ENCODE data around the gene NET1.

The NET1 gene

DNA sequence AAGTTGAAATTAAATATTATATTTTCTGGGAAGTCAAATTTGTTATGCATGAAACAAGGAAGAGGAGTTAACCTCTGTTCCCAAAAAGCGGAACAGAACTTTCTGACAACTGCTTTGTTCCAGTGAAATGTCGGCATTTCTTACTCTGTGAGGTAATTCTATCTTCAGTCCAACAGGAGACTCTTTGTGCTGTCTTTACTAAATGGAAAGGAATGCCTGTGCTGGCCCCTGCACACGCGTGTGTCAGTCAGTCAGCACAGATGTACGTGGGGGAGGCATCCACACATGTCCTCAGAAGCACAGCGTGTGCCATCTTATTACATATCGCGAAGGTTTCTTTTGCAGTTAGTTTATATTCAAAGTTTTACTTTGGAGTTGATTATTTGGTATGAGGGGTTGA, 37.5 kb downstream of the NET1 start:
- Histone ChIP-seq H3K9me3 (ENCODE audit: control insufficient read depth, low read length) (no peaks in the 10 kb centered on the region), H3K4me3 (ENCODE audit: low read depth, low read length) (no peak overlapping the region), H3K4me2 (ENCODE audit: low read length) (no peak overlapping the region), H3K4me1 (no peaks in the 10 kb centered on the region), H3K9ac (no peak overlapping the region), H3K27me3 (ENCODE audit: control insufficient read depth, insufficient read depth, low read length) (no peaks in the 10 kb centered on the region), H2AFZ (no peak overlapping the region), H3K79me2 (no peaks in the 10 kb centered on the region), H3K36me3 (ENCODE audit: control insufficient read depth, insufficient read depth, low read length) (no peaks in the 10 kb centered on the region), H3K27ac (no peak overlapping the region)
- TF ChIP-seq, protein P1, sequence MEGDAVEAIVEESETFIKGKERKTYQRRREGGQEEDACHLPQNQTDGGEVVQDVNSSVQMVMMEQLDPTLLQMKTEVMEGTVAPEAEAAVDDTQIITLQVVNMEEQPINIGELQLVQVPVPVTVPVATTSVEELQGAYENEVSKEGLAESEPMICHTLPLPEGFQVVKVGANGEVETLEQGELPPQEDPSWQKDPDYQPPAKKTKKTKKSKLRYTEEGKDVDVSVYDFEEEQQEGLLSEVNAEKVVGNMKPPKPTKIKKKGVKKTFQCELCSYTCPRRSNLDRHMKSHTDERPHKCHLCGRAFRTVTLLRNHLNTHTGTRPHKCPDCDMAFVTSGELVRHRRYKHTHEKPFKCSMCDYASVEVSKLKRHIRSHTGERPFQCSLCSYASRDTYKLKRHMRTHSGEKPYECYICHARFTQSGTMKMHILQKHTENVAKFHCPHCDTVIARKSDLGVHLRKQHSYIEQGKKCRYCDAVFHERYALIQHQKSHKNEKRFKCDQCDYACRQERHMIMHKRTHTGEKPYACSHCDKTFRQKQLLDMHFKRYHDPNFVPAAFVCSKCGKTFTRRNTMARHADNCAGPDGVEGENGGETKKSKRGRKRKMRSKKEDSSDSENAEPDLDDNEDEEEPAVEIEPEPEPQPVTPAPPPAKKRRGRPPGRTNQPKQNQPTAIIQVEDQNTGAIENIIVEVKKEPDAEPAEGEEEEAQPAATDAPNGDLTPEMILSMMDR (IDR thresholded peaks at IDR 0.05), result no peak

DNA sequence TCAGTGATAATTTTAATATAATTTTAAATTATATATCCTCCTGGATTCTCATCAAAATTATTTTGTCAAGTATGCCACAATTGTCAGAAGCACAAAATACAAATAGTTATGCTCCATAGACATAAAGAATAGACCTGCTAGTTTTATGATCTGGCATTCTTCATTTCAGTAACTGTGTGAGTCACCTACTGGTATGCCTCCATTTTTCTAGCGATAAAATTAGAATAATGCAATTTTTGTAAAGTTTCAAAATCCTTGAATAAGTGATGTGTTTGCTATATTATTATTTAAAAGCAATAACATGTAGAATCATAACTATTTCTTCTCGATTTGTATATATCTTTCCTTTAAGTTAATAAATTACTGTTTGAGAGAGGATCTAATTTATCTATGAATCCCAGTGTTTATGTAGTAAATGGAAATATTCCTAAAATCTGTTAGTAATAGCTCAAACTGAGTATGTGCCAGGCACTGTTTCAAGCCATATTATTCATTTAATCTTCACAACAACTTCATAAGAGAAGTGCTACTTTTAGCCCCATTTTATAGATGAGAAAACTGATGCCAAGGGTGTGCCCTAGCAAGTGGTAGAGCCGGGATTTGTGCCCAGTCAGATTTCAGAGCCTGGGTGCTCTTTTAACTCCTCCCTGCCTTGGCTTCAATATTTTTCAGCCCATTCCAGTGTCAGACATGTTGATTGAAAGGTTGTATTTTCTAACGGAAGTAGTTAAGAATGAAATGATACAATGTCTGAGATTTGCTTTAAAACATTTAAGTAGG, 38.4 kb downstream of the NET1 start:
- Histone ChIP-seq H3K4me1 (no peaks in the 10 kb centered on the region), H3K9ac (no peak overlapping the region), H3K79me2 (no peaks in the 10 kb centered on the region), H3K4me2 (ENCODE audit: low read length) (no peak overlapping the region), H3K9me3 (ENCODE audit: control insufficient read depth, low read length) (no peaks in the 10 kb centered on the region), H3K27ac (no peak overlapping the region), H3K27me3 (ENCODE audit: control insufficient read depth, insufficient read depth, low read length) (no peaks in the 10 kb centered on the region), H3K36me3 (ENCODE audit: control insufficient read depth, insufficient read depth, low read length) (no peaks in the 10 kb centered on the region), H2AFZ (no peak overlapping the region), H3K4me3 (ENCODE audit: low read depth, low read length) (no peak overlapping the region)
- TF ChIP-seq, protein P1 (IDR thresholded peaks at IDR 0.05), result no peak

DNA sequence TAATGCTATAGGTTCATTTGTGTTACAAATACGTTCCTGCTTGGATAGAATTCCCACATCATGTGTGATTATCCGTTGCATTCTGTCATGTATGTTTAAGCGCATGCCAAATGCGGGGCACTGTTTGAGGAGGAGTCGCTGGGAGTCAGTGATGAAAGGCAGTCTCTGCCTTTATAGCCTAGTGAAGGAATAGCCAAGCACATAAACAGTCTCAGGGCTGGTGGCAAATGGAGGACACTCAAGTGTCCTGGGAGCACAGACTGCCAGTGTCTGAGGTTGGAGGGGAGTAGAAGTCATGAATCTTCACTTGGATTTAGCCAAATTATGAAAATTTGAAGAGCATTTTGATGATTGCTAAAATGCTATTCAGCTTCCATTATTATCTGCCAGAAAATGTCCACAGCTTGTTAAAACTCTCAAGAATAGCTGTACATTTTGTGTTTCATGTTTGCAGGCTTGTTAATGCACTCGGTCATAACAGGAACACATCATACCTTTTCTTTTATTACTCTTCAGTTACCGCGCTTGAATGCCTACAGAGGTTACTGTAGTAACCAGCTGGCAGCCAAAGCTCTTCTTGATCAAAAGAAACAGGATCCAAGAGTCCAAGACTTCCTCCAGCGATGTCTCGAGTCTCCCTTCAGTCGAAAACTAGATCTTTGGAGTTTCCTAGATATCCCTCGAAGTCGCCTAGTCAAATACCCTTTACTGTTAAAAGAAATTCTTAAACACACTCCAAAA, 41.6 kb downstream of the NET1 start:
- Histone ChIP-seq H3K27ac (no peak overlapping the region), H2AFZ (no peak overlapping the region), H3K9ac (no peak overlapping the region), H3K4me1 (no peaks in the 10 kb centered on the region), H3K79me2 (no peaks in the 10 kb centered on the region), H3K4me3 (ENCODE audit: low read depth, low read length) (no peak overlapping the region), H3K9me3 (ENCODE audit: control insufficient read depth, low read length) (no peaks in the 10 kb centered on the region), H3K27me3 (ENCODE audit: control insufficient read depth, insufficient read depth, low read length) (no peaks in the 10 kb centered on the region), H3K36me3 (ENCODE audit: control insufficient read depth, insufficient read depth, low read length) (no peaks in the 10 kb centered on the region), H3K4me2 (ENCODE audit: low read length) (no peak overlapping the region)
- TF ChIP-seq, protein P1 (IDR thresholded peaks at IDR 0.05), result no peak

GRCh38 chr10:5456563-5456962, 44.2 kb downstream of the NET1 start:
- H3K4me1 ChIP-seq, result no peaks in the 10 kb centered on the region
- no peak overlapping the region for H3K27ac ChIP-seq
- H3K9me3 ChIP-seq (ENCODE audit: control insufficient read depth, low read length), result no peaks in the 10 kb centered on the region
- TF ChIP-seq, protein P1 (IDR thresholded peaks at IDR 0.05), result no peak
- H3K36me3 ChIP-seq (ENCODE audit: control insufficient read depth, insufficient read depth, low read length), result no peaks in the 10 kb centered on the region
- no peak overlapping the region for H3K4me2 ChIP-seq (ENCODE audit: low read length)
- no peak overlapping the region for H3K4me3 ChIP-seq (ENCODE audit: low read depth, low read length)
- no peaks in the 10 kb centered on the region for H3K79me2 ChIP-seq
- no peaks in the 10 kb centered on the region for H3K27me3 ChIP-seq (ENCODE audit: control insufficient read depth, insufficient read depth, low read length)
- no peak overlapping the region for H2AFZ ChIP-seq
- H3K9ac ChIP-seq, result no peak overlapping the region

Data from parathyroid adenoma (tissue), 2 donors.